IMR-90 (cell line): ENCODE results near the gene ATP6AP1.

Source experiments
- BHLHE40 ChIP-seq: fragments of 150-350 bp; IDR thresholded peaks from 2 replicates; pipeline ENCODE4 v1.6.1; 2016; ENCODE audit warnings: mild to moderate bottlenecking, low read depth, low read length
- CEBPB ChIP-seq: IDR thresholded peaks from 2 replicates; pipeline ENCODE4 v1.6.1; 2012; ENCODE audit warnings: low read depth, low read length, improper control_type of control experiment
- CHD1 ChIP-seq: IDR thresholded peaks from 2 replicates; pipeline ENCODE4 v1.6.1; 2012; ENCODE audit warnings: low read depth, low read length, improper control_type of control experiment
- FOS ChIP-seq: fragments of 150-350 bp; IDR thresholded peaks from 2 replicates; pipeline ENCODE4 v1.6.1; 2016; ENCODE audit warnings: low read depth, low read length
- MAFK ChIP-seq: IDR thresholded peaks from 2 replicates; pipeline ENCODE4 v1.6.1; 2012; ENCODE audit warnings: low read depth, low read length, improper control_type of control experiment
- MAZ ChIP-seq: IDR thresholded peaks from 2 replicates; pipeline ENCODE4 v1.6.1; 2012; ENCODE audit warnings: low read depth, mild to moderate bottlenecking, low read length, improper control_type of control experiment, moderate library complexity, borderline replicate concordance
- MXI1 ChIP-seq: IDR thresholded peaks from 2 replicates; pipeline ENCODE4 v1.6.1; 2012; ENCODE audit warnings: low read depth, mild to moderate bottlenecking, low read length, moderate library complexity, borderline replicate concordance
- POLR2A ChIP-seq: IDR thresholded peaks from 2 replicates; pipeline ENCODE4 v1.6.1; 2012; ENCODE audit warnings: mild to moderate bottlenecking, low read depth, low read length
- RAD21 ChIP-seq: IDR thresholded peaks from 2 replicates; pipeline ENCODE4 v1.6.1; 2012; ENCODE audit warnings: low read length, improper control_type of control experiment
- RCOR1 ChIP-seq: IDR thresholded peaks from 2 replicates; pipeline ENCODE4 v1.6.1; 2012; ENCODE audit warnings: mild to moderate bottlenecking, low read length, improper control_type of control experiment; ENCODE audit not compliant: insufficient replicate concordance
- RFX5 ChIP-seq: IDR thresholded peaks from 2 replicates; pipeline ENCODE4 v1.8.0; 2012; ENCODE audit warnings: low read depth, mild to moderate bottlenecking, low read length, moderate library complexity
- SMC3 ChIP-seq: fragments of 150-350 bp; IDR thresholded peaks from 2 replicates; pipeline ENCODE4 v1.6.1; 2016; ENCODE audit warnings: low read depth, mild to moderate bottlenecking, antibody characterized with exemption, low read length, moderate library complexity
- TF ChIP-seq, protein P1 (sequence below): conservative IDR thresholded peaks from 2 replicates; pipeline ENCODE4 v1.5.1; 2012; ENCODE audit warnings: mild to moderate bottlenecking, low read depth, low read length, improper control_type of control experiment
- TF ChIP-seq, protein P2 (sequence below): fragments of 150-350 bp; IDR thresholded peaks from 2 replicates; pipeline ENCODE4 v1.6.1; 2017; ENCODE audit warnings: mild to moderate bottlenecking, antibody characterized with exemption, low read length, low read depth

DNA sequence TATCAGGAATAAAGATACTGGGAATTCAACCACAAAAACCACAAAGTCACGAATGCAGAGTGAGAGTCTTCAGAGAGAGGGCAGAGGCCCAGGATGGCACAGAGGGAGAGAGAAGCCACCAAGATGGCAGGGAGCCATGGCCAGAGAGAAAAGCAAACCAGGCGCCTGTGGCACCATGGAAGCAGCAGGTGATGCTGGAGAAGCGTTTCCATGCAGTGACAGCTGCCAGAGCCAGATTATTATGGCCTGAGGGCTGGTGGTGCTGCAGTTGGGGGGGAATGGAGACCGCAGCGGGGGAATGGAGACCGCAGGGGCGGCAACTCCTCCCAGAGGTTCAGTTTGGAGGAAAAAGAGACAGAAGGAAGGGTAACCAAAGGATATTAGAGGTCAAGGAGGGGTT, 11.3 kb upstream of the ATP6AP1 start:
- TF ChIP-seq, protein P1, sequence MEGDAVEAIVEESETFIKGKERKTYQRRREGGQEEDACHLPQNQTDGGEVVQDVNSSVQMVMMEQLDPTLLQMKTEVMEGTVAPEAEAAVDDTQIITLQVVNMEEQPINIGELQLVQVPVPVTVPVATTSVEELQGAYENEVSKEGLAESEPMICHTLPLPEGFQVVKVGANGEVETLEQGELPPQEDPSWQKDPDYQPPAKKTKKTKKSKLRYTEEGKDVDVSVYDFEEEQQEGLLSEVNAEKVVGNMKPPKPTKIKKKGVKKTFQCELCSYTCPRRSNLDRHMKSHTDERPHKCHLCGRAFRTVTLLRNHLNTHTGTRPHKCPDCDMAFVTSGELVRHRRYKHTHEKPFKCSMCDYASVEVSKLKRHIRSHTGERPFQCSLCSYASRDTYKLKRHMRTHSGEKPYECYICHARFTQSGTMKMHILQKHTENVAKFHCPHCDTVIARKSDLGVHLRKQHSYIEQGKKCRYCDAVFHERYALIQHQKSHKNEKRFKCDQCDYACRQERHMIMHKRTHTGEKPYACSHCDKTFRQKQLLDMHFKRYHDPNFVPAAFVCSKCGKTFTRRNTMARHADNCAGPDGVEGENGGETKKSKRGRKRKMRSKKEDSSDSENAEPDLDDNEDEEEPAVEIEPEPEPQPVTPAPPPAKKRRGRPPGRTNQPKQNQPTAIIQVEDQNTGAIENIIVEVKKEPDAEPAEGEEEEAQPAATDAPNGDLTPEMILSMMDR: no peak
- no peak for TF ChIP-seq MXI1
- TF ChIP-seq RAD21: no peak
- no peak for TF ChIP-seq POLR2A
- TF ChIP-seq, protein P2, sequence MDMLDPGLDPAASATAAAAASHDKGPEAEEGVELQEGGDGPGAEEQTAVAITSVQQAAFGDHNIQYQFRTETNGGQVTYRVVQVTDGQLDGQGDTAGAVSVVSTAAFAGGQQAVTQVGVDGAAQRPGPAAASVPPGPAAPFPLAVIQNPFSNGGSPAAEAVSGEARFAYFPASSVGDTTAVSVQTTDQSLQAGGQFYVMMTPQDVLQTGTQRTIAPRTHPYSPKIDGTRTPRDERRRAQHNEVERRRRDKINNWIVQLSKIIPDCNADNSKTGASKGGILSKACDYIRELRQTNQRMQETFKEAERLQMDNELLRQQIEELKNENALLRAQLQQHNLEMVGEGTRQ: no peak
- no peak for TF ChIP-seq BHLHE40
- no peak for TF ChIP-seq RFX5
- TF ChIP-seq MAFK: no peak
- TF ChIP-seq CHD1: no peak
- TF ChIP-seq RCOR1: no peak
- TF ChIP-seq FOS: no peak
- TF ChIP-seq SMC3: no peak
- no peak for TF ChIP-seq MAZ
- no peak for TF ChIP-seq CEBPB
